Hematopoietic multipotent progenitor cell treated with erythropoietin and hydrocortisone succinate and interleukin-3 and kit ligand, for 17 days (in vitro differentiated cells): ENCODE data around the gene TRABD2A.

Experiments
- DNase-seq: peaks from one replicate; pipeline ENCODE4 v3.0.0-alpha.2; 2015; ENCODE audit warnings: low spot score

TRABD2A gene

DNA sequence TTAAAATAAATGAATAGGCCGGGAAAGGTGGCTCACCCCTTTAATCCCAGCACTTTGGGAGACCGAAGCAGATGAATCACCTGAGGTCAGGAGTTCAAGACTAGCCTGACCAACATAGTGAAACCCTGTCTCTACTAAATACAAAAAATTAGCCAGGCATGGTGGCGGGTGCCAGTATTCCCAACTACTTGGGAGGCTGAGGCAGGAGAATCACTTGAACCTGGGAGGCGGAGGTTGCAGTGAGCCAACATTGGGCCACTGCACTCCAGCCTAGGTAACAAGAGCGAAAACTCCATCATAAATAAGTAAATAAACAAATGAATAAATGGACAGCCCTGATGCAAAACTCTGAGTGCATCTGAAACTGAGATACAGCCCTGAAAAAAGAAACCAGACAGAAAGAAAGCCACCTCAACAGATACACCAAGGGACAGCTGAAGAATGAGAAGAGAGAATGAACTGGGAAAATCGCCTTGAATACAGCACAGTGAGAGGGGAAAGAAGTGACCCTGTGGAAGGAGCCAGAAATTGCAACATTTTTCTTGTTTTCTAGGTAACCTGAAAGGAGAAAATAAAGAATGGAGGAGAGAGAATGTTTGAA is 64.4 kb downstream of the TRABD2A start:
- DNase-seq = no peak

DNA sequence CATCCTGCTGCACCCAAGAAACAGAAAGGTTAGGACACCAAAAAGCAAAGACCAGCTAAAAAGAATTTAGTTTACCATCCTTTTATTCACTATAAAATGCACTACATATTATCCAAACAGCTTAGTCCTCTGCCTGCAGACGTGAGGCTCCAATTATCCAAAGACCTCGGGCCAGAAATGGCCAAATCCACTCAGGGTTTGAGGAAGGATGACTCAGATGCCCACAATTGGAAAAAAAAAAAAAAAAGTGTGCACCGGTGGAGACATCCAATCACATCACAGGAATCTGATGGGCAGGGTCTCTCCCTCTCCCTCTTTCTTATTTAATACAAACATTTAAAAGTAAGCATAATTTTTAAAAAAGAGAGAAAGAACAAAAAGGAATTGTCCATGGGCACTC is 65.7 kb downstream of the TRABD2A start:
- no peak for DNase-seq

DNA sequence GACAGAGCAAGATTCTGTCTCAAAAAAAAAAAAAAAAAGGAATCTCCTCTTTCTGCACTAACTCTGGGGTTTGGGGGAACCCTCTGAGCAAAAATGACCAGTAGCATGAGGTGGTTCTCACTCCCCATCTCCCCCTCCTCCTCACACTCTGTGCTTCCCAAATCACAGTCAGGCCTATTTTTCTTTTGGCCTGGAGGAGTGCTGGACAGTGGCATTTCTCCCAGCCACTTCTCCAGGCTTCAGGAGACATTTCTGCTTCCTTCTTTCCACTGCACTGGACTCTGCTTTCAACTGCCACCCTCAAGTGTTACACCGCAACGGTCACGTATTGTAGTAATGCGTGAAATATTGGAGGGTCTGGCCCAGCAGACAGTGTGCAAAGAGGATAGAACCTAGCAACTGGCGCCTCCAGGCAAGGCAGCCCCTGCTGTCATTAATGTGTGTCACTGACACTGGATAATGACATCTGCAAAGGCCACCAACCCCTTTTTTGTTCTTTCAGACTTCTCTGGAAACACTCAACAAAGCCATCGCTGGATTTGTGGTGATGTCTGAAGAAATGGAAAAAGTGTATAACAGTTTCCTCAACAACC is 68.9 kb downstream of the TRABD2A start:
- no peak for DNase-seq

DNA sequence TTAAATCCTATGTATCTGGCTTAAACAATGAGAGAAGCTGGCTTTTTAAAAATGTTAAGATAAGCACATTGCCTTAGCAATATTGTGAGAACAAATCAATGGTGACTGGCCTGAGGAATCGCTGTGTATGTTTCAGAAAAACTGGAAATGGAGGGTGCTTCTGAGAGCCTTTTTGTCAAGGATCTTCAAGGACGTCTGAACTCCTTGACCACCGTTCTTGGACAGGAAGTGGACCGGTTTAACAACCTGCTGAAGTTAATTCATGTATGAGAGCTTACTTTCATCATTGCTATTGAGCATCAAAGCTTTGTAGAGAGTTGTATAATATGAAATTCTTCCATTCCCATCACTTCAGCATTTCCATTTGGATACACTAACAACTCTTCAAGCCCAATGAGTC is 72.6 kb downstream of the TRABD2A start:
- no peak for DNase-seq

DNA sequence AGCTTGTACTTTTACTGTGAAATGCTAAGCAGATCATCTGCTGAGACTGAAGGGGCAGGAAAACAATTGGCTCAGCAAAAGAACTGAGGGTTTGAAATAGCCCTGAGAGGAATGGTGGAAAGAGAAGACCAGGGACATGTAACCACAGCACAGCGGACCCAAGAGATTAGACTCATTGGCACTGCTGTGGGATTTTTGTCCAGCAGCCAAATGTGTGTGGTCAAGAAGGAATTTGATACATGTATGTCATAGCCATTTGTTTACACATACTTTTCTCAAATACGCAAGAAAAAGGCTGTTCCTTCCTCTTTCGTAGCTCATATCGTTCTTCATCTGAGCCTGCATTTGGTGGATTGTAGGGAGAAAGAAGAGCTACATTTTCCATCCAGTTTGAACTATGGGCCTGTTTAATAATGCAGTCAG is 73.8 kb downstream of the TRABD2A start:
- no peak for DNase-seq

DNA sequence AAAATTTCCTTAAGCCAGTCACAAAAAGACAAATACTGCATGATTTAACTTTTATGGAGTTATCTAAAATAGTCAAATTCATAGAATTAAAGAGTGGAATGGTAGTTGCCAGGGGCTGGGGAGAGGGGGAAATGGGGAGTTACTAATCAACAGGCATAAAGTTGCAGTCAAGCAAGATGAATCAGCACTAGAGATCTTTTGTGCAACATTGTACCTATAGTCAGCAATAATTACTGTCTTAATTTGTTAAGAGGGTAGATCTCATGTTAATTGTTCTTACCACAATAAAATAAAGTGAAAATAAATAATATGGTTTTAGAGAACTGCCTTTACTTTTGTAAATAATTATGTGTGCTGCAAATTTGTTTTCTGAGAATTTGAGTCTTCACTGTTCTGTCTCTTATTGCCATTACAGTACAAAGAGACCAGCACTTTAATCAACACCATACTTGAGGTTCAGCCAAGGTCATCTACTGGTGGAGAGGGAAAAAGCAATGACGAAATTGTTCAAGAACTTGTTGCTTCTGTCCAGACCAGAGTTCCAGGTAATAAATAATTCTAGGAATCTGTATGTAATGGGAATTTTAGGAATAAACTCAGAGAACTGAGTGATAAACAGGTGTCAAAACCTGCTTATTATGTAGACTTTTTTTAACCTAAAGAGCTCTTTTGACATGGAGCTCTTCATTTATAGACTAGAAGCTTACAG is 75.5 kb downstream of the TRABD2A start:
- DNase-seq = no peak

DNA sequence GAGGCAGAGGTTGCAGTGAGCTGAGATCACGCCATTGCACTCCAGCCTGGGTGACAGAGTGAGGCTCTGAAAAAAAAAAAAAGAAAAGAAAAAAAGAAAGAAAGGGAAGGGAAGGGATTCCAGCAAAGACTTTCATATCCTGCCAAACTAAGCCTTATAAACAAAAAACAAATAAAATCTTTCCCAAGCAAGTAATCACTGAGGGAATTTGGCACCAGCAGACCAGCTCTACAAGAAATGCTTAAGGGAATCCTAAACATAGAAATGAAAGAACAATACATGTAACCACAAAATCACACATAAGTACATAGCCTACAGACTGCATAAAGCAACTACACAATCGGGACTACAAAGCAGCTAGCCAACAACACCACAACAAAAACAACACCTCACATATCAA is 79.1 kb downstream of the TRABD2A start:
- DNase-seq = no peak

DNA sequence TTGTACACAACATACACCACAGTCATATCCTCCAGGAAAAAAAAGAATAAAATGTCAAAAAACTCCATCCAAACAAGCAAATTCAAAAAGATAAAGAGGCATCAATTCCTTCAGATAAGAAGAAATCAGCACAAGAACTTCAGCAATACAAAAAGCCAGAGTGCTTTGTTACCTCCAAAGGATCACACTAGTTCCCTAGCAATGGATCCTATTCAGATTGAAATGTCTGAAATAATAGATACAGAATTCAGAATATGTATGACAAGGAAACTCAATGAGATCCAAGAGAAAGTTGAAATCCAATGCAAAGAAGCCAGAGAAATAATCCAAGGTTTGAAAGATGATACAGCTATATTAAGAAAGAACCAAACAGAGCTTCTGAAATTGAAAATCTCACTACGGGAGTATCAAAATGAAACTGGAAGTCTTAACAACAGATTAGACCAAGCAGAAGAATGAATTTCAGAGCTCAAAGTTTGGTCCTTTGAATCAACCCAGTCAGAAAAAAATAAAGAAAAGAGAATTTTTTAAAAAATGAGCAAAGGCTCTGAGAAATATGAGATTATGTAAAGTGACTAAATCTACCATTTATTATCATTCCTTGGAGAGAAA is 80.6 kb downstream of the TRABD2A start:
- DNase-seq = no peak

DNA sequence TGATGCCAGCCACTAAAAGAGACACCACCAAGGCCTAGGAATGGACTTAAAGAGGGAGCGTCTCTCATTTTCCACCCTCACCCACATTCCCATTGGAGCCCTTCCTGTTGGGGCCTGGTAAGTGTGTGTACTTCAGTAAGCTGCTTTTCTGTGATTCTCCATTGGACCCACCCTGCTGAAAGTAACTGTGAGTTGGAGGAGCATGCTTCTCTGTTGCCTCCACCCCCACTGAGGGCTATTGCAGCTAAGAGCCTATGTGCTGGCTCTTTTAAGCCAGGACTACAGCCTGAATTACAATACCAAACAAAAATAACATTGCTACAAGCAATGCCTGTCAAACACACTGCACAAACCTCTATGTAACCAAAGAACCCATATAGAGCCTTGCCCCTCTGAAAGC is 81.1 kb downstream of the TRABD2A start:
- DNase-seq = no peak

DNA sequence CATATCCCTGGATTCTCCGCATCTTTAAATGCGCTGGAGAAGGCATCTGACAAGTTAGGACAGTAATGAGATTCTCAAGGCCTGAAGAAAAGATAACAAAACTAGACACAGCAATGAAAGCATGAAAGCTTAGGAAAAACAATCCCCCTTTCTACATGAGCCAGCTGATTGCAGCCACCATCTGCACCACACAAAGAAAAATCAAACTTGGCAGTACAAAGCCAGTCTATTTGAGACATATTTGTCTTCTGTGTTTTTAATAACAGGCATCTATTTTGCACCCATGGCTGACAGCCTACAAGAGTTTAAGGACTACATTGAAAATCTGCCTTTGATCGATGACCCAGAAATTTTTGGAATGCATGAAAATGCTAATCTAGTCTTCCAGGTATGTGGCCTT is 83.6 kb downstream of the TRABD2A start:
- DNase-seq = no peak

DNA sequence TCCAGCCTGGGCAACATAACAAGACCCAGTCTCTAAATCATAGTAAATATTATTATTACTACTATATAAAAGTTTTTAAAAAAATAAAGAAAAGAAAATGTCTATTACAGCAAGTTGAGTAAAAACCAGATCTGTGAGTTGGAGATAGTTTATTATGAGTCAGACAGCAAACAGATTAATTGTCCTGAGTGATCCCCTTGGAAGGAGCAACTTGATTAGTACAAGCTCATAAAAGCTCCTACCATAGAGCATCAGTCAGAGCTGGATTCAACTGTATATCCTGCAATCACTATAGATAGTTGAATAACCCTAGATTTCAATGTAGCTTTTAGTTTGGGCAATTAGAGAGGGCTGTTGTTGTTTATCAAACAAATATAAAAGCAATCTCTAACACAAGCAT is 84.1 kb downstream of the TRABD2A start:
- no peak for DNase-seq

DNA sequence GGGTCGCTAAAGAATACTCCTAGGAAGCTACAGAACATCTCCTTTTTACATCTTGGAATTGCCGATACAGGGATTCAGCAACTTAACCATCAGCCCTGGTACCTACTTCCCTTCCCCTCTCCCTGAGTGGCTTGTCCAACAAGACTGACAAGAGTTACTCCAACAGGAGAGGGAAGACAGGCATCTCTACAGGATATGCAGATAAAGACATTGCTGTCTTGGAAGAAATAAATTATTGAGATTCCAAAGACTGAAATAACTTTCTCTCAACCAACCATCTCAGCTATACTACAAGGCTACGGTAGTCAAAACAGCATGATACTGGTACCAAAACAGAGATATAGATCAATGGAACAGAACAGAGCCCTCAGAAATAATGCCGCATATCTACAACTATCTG is 87.2 kb downstream of the TRABD2A start:
- no peak for DNase-seq

DNA sequence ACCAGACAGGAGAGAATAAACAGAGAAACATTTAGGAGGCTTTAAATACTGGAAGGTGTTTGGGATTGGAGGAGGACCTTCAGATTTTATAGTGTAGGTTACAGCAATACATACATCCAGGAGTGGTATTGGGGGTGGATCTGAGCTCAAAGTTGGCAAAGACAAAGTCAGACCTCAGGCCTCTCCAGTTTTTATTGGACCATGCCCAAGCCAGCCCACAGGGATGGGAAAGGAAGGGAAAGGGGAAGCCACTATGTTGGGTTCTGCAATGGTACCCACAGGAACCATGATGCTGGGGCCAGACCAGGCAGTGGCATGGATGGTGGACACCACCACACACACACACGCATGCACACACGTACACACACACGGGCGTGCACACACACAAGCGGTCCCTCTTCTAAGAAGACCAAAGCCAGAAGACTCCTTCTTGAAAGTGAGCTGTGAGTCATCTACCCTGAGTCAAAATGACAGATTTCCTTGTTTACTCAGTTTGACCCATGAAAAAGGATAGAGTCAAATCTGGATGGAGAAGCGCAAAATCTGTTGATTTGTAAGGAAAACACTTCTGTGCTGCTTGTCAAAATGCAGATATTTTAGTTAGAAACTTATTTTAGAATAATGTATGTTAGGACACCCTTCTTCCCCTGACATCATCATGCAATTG is 87.9 kb downstream of the TRABD2A start:
- no peak for DNase-seq

DNA sequence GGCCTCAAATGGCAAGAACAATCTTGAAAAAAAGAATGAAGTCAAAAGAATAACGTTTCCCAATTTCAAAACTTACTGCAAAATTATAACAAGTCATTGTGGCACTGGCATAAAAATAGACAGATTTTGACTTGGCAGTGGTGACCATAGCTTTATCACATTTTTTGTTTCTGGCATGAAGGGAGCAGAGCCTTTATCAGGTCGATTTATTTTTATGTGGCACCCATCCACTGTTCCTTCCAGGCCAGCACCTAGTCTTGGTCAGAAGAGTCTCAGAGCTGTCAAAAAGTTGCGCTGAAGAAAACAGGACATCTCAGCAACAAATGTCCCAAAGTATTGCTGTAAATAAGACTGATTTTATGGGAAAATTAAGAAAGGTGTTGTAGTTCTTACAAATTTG is 92.4 kb downstream of the TRABD2A start:
- DNase-seq = no peak

DNA sequence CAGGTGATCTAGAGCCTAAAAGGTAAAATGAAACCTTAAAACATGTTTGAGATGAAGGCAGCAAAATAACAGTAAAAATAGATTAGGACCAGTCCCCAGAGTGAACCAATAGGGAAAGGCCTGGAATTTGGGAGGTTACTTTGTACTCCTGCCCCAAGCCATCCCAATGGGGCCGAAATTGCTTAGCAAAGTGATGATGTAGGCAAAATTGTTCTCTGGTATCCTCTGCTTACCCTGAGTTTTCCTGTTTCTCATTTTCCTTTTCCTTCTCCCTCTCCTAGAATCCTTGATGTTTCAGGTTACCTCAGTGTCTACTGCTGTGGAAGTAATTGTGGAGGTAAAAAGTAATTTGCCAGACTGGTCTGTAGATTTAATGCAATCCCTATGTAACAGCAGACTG is 92.9 kb downstream of the TRABD2A start:
- DNase-seq = no peak

DNA sequence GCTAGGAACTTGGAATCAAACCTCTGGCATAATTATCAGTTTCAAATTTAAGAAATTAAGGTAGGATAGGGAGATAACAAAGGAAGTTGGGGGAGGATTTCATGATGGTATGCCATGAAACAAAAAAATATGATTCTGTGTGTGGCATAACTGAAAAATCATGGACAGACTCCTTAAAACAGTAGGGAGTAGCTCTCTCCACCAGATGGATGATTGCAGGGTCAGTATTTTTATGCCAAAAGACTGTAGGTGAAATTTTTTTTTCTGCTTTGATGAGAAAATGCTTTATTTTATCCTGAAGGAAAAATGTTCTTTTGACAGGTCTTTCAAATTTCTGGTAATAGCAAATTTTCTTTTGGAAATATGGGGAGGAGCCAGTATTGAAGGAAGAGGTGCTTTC is 94.3 kb downstream of the TRABD2A start:
- no peak for DNase-seq

DNA sequence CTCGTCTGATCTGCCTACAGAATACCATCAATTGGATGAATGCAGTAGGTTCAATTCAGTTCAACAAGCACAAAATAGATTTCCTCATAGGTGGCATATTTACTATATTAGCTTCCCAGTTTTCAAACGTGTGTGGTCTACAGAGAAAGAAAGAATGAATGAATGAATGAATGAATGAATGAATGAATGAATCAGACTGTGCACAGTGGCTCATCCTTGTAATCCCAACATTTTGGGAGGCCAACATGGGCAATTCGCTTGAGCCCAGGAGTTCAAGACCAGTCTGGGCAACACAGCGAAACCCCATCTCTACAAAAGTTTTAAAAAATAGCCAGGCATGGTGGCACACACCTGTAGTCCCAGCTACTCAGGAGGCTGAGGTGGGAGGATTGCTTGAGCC is 94.9 kb downstream of the TRABD2A start:
- no peak for DNase-seq

DNA sequence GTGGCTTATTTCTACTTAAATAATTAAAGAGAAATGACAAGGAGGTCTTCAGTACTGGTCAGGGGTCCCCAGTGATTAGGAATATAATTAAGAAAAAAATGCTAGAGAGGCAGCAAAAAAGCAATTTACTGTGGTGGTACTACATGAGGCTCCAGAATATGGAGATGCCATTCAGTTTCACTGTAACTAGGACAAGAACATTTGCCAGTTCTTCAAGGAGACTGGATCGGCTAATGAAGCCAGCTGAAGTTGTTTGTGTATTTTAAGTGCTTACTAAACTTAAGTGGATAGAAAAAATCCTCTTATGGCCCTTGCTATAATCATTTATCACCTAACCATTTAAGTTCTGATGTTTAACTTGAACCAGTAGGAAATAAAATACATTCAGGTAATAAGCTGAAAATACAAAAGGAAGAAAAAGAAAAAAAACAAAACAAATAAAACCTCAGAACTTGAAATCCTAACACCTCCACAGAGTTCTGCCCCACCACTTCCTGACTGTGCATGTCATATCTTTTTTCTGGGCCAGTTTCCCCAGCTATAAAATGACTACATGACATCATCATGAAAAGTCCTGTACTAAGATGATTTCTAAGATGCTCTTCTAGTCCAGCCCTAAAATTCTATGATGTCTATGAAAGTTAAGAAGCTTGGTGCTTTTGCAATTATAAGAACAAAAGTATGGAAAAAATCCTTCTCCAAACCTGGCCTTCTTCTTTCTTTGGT is 98.0 kb downstream of the TRABD2A start:
- DNase-seq = no peak

DNA sequence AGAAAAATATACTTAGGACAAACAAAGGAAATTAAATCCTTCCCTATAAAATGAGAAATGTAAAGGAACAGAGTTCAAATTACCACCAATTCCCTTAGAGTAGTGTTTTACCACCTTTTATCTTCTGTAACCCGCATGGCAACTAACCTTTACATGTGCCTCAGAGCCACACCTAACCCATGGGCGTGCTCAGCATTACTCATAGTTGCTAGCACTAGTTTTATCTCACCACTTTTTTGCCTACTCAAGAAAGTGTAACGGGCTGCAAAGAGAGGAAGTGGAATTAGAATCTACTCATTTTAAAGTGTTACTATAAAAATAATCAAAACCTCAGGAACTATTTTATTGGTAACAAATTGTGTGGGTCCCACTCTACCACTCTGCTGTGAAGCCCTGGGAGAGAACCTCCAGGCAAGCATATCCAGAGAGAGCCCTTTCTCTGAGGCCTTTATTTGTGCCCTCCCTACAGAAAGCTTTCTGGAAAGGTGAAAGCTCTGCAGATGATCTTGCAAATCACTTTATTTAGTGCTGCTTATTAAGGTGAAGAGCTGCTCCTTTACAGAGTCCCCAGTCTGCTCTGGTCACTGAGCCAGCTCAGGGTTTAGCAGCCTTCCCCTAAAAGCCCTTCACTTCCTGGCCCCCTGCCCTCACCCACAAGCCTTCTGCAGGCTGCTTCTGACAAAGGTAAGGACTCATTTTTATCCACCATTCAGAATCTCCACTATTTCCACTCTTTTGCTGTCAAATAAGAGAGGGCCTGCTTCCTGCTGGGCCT is 98.8 kb downstream of the TRABD2A start:
- peak; percentile 7 for DNase-seq

DNA sequence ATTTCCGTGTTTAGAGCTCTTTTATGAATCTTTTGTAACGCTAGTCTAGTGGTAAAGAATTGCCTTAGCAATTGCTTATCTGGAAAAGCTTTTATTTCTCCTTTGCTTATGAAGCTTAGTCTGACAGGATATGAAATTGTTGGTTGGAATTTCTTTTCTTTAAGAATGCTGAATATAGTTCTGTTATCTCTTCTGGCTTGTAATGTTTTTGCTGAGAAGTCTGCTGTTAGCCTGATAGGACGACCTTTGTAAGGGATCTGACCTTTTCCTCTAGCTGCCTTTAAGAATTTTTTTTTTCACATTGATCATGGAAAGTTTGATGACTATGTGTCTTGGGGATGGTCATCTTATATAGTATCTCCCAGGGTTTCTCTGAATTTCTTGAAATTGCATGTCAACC is 101.1 kb downstream of the TRABD2A start:
- DNase-seq = no peak
